IPS-15b (cell line): ENCODE results near the gene CYS1.

ENCODE experiments used
- H3K27me3 ChIP-seq: one replicate; pipeline ENCODE4 v1.6.1; 2013; ENCODE audit warnings: low read length; ENCODE audit not compliant: control insufficient read depth, insufficient read depth
- H3K36me3 ChIP-seq: one replicate; pipeline ENCODE4 v1.6.1; 2013; ENCODE audit warnings: low read length; ENCODE audit not compliant: control insufficient read depth, insufficient read depth
- H3K4me1 ChIP-seq: one replicate; pipeline ENCODE4 v1.6.1; 2013; ENCODE audit warnings: mild to moderate bottlenecking, low read length; ENCODE audit not compliant: control insufficient read depth, insufficient read depth
- H3K4me3 ChIP-seq: one replicate; pipeline ENCODE4 v1.5.1; 2013; ENCODE audit warnings: low read depth, low read length
- H3K9ac ChIP-seq: one replicate; pipeline ENCODE4 v1.6.1; 2013; ENCODE audit warnings: low read depth, mild to moderate bottlenecking, low read length
- H3K9me3 ChIP-seq: one replicate; pipeline ENCODE4 v1.6.1; 2013; ENCODE audit warnings: mild to moderate bottlenecking, low read length; ENCODE audit not compliant: control insufficient read depth, insufficient read depth

Gene CYS1

DNA sequence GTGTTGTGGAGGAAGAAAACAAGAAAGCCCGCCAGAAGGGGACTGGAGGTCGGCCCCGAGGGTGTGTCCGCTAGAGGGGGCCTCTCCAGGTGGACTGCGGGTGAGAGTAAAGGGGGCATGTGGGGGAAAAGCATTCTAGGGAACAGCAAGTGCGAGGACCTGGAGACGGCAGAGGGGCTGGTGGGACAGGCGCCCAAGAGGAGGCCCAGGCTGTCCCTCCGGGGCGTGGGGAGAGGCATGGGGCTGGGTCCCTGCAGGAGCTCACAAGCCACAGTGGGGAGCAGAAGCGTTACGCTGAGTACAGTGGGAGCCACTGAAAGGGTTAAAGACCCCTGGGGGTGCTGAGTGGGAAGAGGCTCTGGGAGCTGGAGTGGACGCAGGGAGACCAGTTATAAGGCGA, 38.5 kb downstream of the CYS1 start:
- H3K4me1 ChIP-seq = no peaks in the 10 kb centered on the region
- no peak overlapping the region for H3K9ac ChIP-seq
- no peaks in the 10 kb centered on the region for H3K36me3 ChIP-seq

DNA sequence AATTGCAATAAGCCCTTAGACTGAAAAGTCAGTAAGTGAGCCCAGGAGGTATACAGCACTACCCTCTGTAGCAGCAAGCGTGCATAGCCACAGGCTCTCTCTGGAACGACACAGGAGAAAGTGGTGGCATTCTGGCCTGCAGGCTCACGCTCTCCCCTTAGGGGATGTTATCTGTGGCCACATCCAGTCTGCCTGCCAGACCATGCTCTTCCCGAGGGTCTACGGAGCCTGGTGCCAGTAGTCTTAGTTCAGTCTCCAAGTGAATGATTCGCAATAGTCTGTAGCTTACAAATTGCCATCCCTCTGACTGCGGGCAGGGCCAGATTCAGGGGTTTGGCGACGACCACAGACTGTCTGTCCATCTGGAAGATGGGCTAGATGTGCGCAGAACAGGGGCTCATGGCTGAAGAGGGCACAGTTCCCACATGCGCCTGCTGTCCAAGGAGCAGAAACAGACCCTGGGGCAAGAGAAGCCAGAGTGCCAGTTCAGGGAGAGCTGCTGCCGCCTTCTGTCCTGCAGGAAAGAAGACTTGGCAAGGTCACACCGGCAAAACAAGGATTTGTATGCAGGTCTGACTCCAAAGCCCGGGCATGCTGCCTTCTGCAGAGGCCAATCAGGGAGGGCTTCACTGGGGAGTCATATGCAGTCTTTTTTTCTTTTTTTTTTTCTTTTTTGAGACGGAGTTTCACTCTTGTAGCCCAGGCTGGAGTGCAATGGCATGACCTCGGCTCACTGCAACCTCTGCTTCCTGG, 40.4 kb downstream of the CYS1 start:
- Histone ChIP-seq H3K4me1 (no peaks in the 10 kb centered on the region), H3K27me3 (peaks cover 15% of the 10 kb centered on the region), H3K36me3 (no peaks in the 10 kb centered on the region), H3K4me3 (no peak overlapping the region), H3K9me3 (no peaks in the 10 kb centered on the region), H3K9ac (no peak overlapping the region)

More for the DNA sequence above, 38.5 kb downstream of the CYS1 start:
- peak overlapping the region; percentile 67 for H3K4me3 ChIP-seq
- no peaks in the 10 kb centered on the region for H3K9me3 ChIP-seq
- peaks cover 15% of the 10 kb centered on the region for H3K27me3 ChIP-seq

DNA sequence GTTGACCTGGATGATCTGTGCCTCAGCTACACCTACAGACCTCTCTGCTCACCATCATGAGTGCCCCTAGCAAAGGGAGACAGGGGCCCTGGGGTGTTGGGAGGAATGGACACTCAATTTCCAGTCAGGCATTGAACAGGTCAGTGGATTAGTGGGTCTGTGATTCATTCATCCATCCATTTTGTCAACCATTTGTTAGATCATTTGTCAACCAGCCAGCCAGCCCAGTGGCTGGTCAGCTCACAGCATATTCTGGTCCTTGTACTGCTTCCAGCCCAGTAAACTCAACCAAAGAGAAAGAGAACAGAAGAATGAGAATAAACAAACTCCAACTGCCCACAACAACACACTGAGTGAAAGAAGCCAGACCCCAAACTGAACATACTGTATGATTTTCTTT, 41.5 kb downstream of the CYS1 start:
- H3K4me1 ChIP-seq = no peaks in the 10 kb centered on the region
- H3K27me3 ChIP-seq = peaks cover 11% of the 10 kb centered on the region
- H3K36me3 ChIP-seq = no peaks in the 10 kb centered on the region
- no peak overlapping the region for H3K4me3 ChIP-seq
- no peak overlapping the region for H3K9ac ChIP-seq
- no peaks in the 10 kb centered on the region for H3K9me3 ChIP-seq

DNA sequence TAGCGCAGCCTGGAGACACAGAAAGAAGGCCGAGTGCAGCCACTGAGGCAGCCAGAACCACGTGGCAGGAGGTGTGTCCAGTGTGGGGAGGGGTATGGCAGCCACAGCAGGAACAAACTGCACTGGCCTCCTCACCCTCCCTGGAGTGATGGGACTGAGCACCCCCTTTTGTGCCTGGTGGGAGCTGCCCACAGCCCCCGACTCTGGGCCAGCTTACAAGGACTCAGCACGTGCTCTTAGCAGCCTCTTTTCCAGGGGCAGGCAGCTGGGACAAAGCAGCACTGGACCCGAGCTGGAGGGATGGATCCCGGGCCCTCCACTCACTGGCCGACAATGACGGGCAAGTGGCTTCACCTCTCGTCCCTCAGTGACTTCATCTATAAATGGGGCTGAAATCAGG, 42.1 kb downstream of the CYS1 start:
- no peak overlapping the region for H3K9ac ChIP-seq
- H3K36me3 ChIP-seq = no peaks in the 10 kb centered on the region
- no peaks in the 10 kb centered on the region for H3K9me3 ChIP-seq
- no peak overlapping the region for H3K4me3 ChIP-seq
- peaks cover 11% of the 10 kb centered on the region for H3K27me3 ChIP-seq
- no peaks in the 10 kb centered on the region for H3K4me1 ChIP-seq

DNA sequence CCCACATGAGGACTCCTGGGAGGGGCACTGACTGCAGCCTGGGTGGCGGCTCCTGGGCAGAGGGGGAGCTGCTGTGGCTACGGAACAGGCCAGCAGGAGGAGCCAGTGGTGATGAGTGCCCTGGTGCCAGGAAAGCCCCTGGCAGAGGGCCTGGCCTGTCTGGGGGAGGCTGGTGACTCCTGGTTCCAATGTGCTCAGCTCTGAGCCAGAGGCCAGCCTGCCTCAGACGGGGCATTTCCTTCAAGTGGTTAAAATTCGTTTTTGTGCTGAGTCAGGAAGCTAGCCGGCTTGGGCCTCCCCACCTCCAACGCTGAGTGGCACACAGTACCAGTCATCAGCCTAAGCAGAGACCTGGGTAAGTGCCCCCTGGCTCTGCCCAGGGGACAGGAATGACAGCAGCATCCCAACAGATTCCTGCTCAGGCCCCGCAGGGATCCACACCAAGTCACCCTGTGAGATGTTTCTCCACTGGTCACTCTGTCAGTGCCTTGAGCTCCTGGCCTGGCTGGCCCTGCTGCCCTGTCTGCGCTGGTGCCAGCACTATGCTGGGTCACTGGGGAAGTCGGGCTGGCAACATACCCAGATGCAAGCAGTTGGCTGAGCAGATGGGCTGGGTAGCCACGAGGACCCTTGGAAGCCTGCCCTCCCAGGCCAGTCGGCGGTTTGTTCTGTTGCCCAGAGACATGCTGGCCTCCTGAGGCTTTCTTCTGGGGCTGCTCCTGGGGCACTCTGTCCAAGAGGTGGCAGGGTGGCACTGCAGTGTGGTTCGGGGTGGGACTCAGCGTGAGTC, 43.9 kb downstream of the CYS1 start:
- Histone ChIP-seq H3K4me3 (no peak overlapping the region), H3K27me3 (peaks cover 5% of the 10 kb centered on the region), H3K9me3 (no peaks in the 10 kb centered on the region), H3K4me1 (no peaks in the 10 kb centered on the region), H3K36me3 (no peaks in the 10 kb centered on the region), H3K9ac (no peak overlapping the region)

DNA sequence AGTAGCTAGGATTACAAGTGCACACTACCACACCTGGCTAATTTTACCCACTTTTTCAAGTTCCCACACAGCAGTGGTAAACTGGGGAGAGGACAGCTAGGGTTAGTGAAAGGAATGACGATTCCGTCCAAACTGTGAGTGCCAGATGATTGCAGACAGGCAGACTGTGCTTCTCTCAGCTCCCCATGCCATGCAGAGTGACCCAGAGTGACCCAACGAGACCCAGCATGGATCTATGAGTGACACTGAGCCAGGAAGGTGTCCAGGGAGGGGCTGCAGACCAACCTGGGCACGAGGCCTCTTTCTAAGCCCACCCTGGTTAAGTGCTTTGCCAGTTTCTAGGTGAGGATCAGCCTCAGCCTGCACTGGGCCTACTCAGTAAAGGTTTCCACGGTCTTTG, 44.6 kb downstream of the CYS1 start:
- Histone ChIP-seq H3K9ac (no peak overlapping the region), H3K4me3 (no peak overlapping the region), H3K36me3 (no peaks in the 10 kb centered on the region), H3K27me3 (peaks cover 1% of the 10 kb centered on the region), H3K4me1 (no peaks in the 10 kb centered on the region), H3K9me3 (no peaks in the 10 kb centered on the region)

DNA sequence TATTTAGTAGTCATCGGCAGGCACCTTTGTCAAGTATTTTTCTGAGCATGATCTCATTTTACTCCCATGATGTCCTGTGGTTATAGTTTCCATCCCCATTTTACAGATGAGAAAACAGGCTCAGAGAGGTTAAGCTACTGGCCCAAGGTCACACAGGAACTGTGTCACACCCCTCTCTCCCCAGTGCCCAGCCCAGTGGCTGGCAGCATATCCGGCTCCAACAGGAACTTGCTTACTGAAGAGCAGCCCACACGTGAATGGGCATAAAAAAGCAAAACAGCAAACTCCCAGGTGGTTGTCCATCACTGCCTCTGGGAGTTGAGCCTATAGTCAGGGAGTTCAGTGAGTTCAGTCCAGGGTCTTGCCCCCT, 45.2 kb downstream of the CYS1 start:
- H3K9ac ChIP-seq = no peak overlapping the region
- H3K4me1 ChIP-seq = no peaks in the 10 kb centered on the region
- H3K36me3 ChIP-seq = no peaks in the 10 kb centered on the region
- H3K9me3 ChIP-seq = no peaks in the 10 kb centered on the region
- H3K4me3 ChIP-seq = no peak overlapping the region
- no peaks in the 10 kb centered on the region for H3K27me3 ChIP-seq

DNA sequence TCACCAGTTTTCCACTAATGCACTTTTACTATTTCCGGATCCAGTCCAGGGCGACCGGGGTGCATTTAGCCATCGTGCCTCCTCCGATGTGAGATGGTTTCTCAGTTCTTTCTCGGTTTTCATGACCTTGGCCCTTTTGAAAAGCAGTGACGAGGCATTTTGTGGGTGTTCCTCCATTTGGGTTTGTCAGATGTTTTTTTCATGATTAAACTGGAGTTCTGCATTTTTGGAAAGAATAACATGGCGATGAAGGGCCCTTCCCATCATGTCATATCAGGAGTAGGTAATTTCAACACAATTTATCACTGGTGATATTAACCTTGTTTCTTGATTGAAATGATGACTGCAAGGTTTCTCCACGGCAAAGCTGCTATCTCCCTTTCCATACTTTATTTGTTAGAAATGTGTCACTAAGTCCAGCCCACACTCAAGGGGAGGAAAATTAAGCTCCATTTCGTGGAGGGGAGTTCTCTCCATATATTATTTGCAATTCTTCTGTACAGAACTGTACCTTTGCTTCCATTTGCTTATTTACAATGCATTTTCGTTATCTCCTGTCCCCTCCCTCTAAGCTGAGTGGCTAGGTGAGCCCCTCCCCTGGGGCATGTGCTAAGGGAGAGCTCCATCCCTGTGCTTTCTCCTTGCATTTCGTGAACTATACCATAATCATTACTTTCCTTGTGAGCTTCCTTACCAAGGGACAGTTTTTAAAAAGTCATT, 45.7 kb downstream of the CYS1 start:
- no peaks in the 10 kb centered on the region for H3K27me3 ChIP-seq
- H3K9ac ChIP-seq = no peak overlapping the region
- no peaks in the 10 kb centered on the region for H3K36me3 ChIP-seq
- no peak overlapping the region for H3K4me3 ChIP-seq
- no peaks in the 10 kb centered on the region for H3K9me3 ChIP-seq
- no peaks in the 10 kb centered on the region for H3K4me1 ChIP-seq

DNA sequence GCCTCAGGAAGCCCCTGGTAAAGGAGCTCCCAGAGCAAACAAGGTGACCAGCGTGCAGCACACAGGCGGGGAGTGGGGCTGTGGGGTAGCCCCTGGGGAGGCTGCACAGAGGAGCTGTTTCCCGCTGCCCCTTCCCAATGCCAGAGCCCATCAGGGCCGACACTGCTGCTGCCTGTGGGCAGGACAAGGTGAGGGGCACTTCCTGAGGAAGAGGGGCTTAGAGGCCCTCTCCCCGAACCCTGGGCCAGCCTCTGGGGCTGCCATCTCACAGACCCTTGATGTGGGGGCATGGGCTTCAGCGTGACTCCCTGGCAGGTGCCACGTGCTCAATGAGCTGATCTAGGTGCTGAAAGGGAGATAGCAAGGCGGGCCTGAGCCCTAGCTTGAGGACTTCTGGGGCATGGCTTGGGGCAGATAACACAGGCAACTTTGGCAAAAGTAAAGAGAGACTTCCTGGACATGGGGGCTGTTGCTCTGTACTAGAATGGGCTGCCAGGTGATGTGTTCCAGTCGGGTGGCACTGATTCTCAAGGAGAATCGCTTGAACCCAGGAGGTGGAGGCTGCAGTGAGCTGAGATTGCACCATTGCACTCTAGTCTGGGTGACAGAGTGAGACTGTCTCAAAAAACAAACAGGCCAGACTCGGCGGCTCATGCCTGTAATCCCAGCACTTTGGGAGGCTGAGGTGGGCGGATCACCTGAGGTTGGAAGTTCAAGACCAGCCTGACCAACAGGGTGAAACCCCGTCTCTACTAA, 46.8 kb downstream of the CYS1 start:
- Histone ChIP-seq H3K4me1 (peaks cover 3% of the 10 kb centered on the region), H3K4me3 (no peak overlapping the region), H3K36me3 (no peaks in the 10 kb centered on the region), H3K9ac (no peak overlapping the region), H3K9me3 (no peaks in the 10 kb centered on the region), H3K27me3 (no peaks in the 10 kb centered on the region)

DNA sequence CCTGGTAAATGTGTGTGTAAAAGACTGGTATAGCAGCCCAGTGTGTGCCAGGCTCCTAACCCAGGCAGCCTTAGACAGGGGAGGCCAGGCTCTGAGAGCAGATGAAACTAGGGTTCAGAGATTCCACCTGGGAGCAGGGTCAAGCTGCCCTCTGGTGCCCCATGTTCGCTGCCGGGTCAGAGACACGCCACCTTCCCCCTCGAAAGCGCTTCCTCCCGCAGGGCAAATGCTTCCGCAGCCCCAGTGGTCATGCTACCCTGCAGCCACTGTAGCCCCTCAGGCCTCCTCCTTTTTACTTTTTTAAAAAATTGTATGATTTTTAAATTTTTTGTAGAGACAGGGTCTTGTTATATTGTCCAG, 47.5 kb downstream of the CYS1 start:
- no peak overlapping the region for H3K4me3 ChIP-seq
- no peaks in the 10 kb centered on the region for H3K36me3 ChIP-seq
- H3K9me3 ChIP-seq = no peaks in the 10 kb centered on the region
- peaks cover 6% of the 10 kb centered on the region for H3K4me1 ChIP-seq
- H3K9ac ChIP-seq = no peak overlapping the region
- no peaks in the 10 kb centered on the region for H3K27me3 ChIP-seq

DNA sequence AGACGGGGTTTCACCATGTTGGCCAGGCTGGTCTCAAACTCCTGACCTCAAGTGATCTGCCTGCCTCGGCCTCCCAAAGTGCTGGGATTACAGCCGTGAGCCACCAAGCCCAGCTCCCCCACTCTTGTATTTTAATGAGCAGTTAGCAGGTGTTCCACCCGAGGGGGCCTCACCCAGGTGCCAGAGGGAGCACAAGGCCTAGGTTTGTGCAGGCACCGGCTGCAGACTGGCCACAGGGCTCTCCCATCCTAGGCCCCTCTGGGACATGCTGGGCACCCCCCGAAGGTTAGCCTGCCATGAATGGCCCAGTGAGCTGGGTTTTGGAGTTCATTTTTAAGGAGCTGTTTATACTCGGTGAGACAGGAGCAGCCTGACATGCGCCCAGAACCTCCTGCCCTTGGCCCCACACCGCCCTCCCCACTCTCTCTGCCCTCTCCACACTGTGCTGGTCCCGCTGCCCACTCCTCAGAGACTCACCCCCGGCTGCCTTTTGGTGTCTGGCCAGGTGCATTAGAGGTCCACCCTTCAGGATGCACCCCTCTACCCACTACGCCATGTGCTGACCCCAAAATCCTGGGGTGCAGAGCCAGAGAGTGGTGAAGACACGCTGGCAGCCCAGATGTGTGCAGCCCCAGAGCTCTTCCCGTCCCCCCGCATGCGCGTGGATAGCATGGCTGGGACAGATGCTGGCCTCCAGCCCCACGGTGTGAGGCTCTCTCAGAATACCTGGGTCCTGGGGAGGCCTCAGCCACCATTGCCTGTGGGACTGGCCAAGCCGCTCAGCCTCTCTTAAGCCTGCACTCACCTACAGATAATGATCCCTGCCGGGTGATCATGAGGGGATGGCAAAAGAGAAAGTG, 48.1 kb downstream of the CYS1 start:
- no peaks in the 10 kb centered on the region for H3K36me3 ChIP-seq
- no peaks in the 10 kb centered on the region for H3K9me3 ChIP-seq
- no peak overlapping the region for H3K4me3 ChIP-seq
- peaks cover 6% of the 10 kb centered on the region for H3K4me1 ChIP-seq
- H3K9ac ChIP-seq = no peak overlapping the region
- H3K27me3 ChIP-seq = no peaks in the 10 kb centered on the region
